Activated B cell treated with CpG ODN at 0.5 μM for 24 hours (primary cell): ENCODE measurements around the gene ZCWPW1. TPM values are rescaled to one million over a fixed set of nuclear protein-coding genes. Genes with fewer than 3 reads are reported as not detected.

ENCODE experiments used
- ATAC-seq: fragments of 200-7000 bp; cut with Tn5 transposase; one replicate; pipeline ENCODE4 v1.10.0; 2021; ENCODE audit warnings: low read depth, mild to moderate bottlenecking, moderate library complexity
- CTCF ChIA-PET: fragments of 350-600 bp; sonication (Branson Sonifier 250); formaldehyde crosslinking; loops from one replicate; lab custom pipeline; 2021; ENCODE audit warnings: antibody characterized with exemption; lab: Charles Lee
- POLR2A ChIA-PET: fragments of 350-600 bp; sonication (Branson Sonifier 250); formaldehyde crosslinking; loops from one replicate; lab custom pipeline; 2021; ENCODE audit warnings: antibody characterized with exemption; lab: Charles Lee
- DNase-seq: peaks from one replicate; pipeline ENCODE4 v3.0.0; 2022
- H3K27ac Mint-ChIP-seq: one replicate; pipeline ENCODE4 v1.8.0; 2020; ENCODE audit warnings: mixed read lengths
- H3K27me3 Mint-ChIP-seq: one replicate; pipeline ENCODE4 v1.8.0; 2021; ENCODE audit warnings: mixed read lengths
- H3K36me3 Mint-ChIP-seq: one replicate; pipeline ENCODE4 v1.8.0; 2021; ENCODE audit warnings: low read depth, mixed read lengths
- H3K4me1 Mint-ChIP-seq: one replicate; pipeline ENCODE4 v1.8.0; 2021; ENCODE audit warnings: mixed read lengths
- H3K4me3 Mint-ChIP-seq: one replicate; pipeline ENCODE4 v1.8.0; 2020; ENCODE audit warnings: mild to moderate bottlenecking, mixed read lengths
- H3K9me3 Mint-ChIP-seq: one replicate; pipeline ENCODE4 v1.8.0; 2020; ENCODE audit warnings: mixed read lengths
- intact Hi-C: fragments of 100-400 bp; cut with micrococcal nuclease; formaldehyde crosslinking; loops from one replicate; pipeline ENCODE4 v1.15.1; 2024
- total RNA-seq: library from RNA; stranded (reverse); gene quantifications from 2 replicates; pipeline ENCODE4 v1.2.3, GENCODE V29; 2022
- TF ChIP-seq, protein P1 (sequence below): fragments of 200-600 bp; IDR thresholded peaks from one replicate; pipeline ENCODE4 v1.8.0; 2022; ENCODE audit warnings: antibody characterized with exemption, mild to moderate bottlenecking

ZCWPW1 gene
- total RNA-seq, 1 donor from 2014 or later: 10.8 TPM

DNA sequence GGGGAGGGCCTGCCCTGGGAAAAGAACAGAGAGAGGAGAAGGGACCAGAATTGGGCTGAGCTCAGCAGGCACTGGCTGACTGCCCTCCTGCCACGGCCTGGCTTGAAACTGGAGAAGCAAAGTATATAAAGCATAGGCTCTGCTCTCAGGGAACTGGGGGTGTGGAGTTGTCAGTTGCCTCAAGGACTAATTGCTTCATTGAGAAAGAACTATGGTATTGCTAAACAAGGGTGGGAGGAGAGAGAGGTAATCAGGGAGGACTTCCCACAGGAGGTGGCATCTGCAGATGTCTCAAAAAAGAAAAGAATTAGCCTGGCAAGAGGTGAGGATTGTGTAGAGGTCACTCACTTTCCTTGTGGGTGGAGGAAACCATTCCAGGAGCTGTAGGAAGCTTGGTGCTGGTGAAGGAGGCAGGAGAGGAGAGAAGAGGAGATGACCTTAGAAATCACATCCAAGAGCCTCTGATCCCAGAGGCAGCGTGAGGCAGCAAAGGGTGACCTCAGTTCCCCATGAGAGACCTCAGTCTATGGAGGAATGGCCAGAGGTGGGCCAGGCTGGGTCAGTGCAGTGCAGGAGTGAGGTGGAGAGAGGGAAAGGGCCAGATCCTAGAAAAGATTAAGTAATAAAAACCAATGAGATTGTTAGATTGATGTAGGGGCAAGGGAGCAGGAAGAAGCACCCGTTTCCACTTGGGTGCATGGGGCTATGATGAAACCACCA is 68.2 kb downstream of the ZCWPW1 start:
- TF ChIP-seq, protein P1, sequence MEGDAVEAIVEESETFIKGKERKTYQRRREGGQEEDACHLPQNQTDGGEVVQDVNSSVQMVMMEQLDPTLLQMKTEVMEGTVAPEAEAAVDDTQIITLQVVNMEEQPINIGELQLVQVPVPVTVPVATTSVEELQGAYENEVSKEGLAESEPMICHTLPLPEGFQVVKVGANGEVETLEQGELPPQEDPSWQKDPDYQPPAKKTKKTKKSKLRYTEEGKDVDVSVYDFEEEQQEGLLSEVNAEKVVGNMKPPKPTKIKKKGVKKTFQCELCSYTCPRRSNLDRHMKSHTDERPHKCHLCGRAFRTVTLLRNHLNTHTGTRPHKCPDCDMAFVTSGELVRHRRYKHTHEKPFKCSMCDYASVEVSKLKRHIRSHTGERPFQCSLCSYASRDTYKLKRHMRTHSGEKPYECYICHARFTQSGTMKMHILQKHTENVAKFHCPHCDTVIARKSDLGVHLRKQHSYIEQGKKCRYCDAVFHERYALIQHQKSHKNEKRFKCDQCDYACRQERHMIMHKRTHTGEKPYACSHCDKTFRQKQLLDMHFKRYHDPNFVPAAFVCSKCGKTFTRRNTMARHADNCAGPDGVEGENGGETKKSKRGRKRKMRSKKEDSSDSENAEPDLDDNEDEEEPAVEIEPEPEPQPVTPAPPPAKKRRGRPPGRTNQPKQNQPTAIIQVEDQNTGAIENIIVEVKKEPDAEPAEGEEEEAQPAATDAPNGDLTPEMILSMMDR: no peak
- CTCF ChIA-PET: interaction anchor here (1.4 to 2.9 kb wide), 3 partner anchors 9 to 47 kb away, joined by 4 to 35 read pairs (median 5); no protein-coding TSS in a partner anchor
- H3K27ac Mint-ChIP-seq: peak overlapping the region; percentile 21
- H3K27me3 Mint-ChIP-seq: no peaks in the 10 kb centered on the region
- no peak overlapping the region for H3K4me3 Mint-ChIP-seq
- DNase-seq (no peak), ATAC-seq (no peak)
- intact Hi-C loops: no loop called here
- H3K4me1 Mint-ChIP-seq: peaks cover 37% of the 10 kb centered on the region
- H3K36me3 Mint-ChIP-seq: peaks cover 83% of the 10 kb centered on the region
- POLR2A ChIA-PET: interaction anchor here (2.7 kb wide), 1 partner anchor 8 kb away, joined by 10 read pairs; no protein-coding TSS in a partner anchor
- H3K9me3 Mint-ChIP-seq: no peaks in the 10 kb centered on the region

DNA sequence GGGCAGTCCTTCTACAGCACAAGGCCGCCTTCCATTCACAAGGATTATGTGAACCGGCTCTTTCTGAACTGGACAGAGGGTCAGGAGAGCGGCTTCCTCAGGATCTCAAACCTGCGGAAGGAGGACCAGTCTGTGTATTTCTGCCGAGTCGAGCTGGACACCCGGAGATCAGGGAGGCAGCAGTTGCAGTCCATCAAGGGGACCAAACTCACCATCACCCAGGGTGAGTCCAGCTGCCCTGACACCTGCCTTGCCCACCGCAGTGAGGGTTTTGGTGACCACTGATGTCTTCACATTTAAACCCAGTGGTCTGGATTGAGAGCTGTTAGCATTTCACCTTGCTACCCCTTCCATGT is 69.7 kb downstream of the ZCWPW1 start:
- no peaks in the 10 kb centered on the region for H3K27me3 Mint-ChIP-seq
- no peak for DNase-seq
- H3K4me3 Mint-ChIP-seq: no peak overlapping the region
- POLR2A ChIA-PET: interaction anchor here (0.5 to 2.7 kb wide), 4 partner anchors 10 to 107 kb away, joined by 3 to 10 read pairs (median 4); partner anchors contain the start of gene ZCWPW1
- no peak for ATAC-seq
- CTCF ChIA-PET: interaction anchor here (0.8 to 2.9 kb wide), 6 partner anchors 9 to 92 kb away, joined by 3 to 35 read pairs (median 4); no protein-coding TSS in a partner anchor
- peaks cover 84% of the 10 kb centered on the region for H3K36me3 Mint-ChIP-seq
- H3K27ac Mint-ChIP-seq: peak overlapping the region; percentile 63
- intact Hi-C loops: loop anchor here (1.0 kb wide), 3 partner anchors 10 to 91 kb away; no protein-coding TSS in a partner anchor
- TF ChIP-seq, protein P1: no peak
- H3K9me3 Mint-ChIP-seq: no peaks in the 10 kb centered on the region
- H3K4me1 Mint-ChIP-seq: peaks cover 26% of the 10 kb centered on the region

DNA sequence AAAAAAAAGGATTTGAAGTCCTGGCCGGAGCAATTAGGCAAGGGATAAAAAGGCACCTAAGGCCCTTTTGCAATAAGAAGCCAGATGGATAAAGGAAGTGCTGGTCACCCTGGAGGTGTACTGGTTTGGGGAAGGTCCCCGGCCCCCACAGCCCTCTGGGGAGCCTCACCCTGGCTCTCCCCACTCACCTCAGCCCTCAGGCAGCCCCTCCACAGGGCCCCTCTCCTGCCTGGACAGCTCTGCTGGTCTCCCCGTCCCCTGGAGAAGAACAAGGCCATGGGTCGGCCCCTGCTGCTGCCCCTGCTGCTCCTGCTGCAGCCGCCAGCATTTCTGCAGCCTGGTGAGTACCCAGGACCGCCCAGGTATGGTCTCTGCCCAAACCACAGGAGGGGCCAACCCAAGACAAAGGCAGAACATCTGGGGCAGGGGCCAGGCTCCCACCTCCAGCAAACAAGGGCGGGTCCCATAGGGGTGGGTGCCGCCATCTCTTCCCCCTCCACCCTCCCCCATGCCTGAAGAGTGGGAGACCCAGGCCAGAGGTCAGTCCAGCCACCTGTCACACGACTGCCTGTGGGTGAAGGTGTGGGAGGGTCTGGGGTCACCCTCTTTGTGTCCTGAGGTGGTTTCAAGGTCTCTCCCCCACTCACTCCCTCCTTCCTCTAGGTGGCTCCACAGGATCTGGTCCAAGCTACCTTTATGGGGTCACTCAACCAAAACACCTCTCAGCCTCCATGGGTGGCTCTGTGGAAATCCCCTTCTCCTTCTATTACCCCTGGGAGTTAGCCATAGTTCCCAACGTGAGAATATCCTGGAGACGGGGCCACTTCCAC is 70.3 kb downstream of the ZCWPW1 start, which contains the start of gene PILRB:
TSS of gene PILRB (plus strand) at position 91 of the 830 bp plus-strand sequence. CDS start at position 277, 186 bp downstream.
- Mint-ChIP-seq H3K36me3 (peaks cover 87% of the 10 kb centered on the region), H3K4me3 (no peak within 1 kb of the TSS), H3K27me3 (no peaks in the 10 kb centered on the region), H3K4me1 (peaks cover 26% of the 10 kb centered on the region), H3K9me3 (no peaks in the 10 kb centered on the region), H3K27ac (peak within 1 kb of the TSS; percentile 63)
- DNase-seq: no peak
- ChIA-PET CTCF (interaction anchor here (0.8 to 2.9 kb wide), 4 partner anchors 10 to 92 kb away, joined by 3 to 35 read pairs (median 4); no protein-coding TSS in a partner anchor), POLR2A (interaction anchor here (0.5 to 2.7 kb wide), 4 partner anchors 10 to 107 kb away, joined by 3 to 10 read pairs (median 4); partner anchors contain the start of gene ZCWPW1)
- TF ChIP-seq, protein P1: no peak
- ATAC-seq: peak; percentile 90
- intact Hi-C loops: loop anchor here (1.0 kb wide), 3 partner anchors 11 to 92 kb away; no protein-coding TSS in a partner anchor

DNA sequence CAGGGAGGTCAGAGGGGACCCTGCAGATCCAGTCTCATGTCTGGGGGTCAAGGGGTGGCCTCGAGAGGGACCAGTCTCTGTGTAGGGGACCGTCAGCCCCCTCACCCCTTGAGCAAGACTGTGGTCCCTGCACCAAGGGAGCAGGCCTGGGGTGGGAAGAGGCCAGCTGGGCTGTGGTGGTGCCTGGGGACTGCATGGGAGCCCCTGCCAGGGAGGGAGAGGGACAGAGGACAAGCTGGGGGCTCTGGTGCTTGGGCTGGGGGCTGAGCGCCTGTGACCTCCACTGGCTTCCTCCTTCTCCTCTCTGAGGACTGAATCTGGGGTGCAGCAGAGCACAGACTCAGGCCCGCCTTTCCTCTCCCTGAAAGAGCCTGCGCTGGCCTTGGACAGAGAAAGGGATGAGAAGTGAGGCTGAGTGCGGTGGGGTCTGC is 71.4 kb downstream of the ZCWPW1 start:
- intact Hi-C loops: no loop called here
- ChIA-PET CTCF (interaction anchor here (1.8 to 2.1 kb wide), 2 partner anchors 50 to 93 kb away, joined by 5 to 6 read pairs; no protein-coding TSS in a partner anchor), POLR2A (interaction anchor here (0.5 kb wide), 1 partner anchor 223 kb away, joined by 3 read pairs; no protein-coding TSS in a partner anchor)
- ATAC-seq (no peak), DNase-seq (no peak)
- Mint-ChIP-seq H3K27ac (no peak overlapping the region), H3K4me1 (peaks cover 28% of the 10 kb centered on the region), H3K36me3 (peaks cover 81% of the 10 kb centered on the region), H3K9me3 (no peaks in the 10 kb centered on the region), H3K4me3 (no peak overlapping the region), H3K27me3 (no peaks in the 10 kb centered on the region)
- TF ChIP-seq, protein P1: no peak
